Middle frontal gyrus (tissue), 1 donor: ENCODE results near the gene RALA.
A peak's percentile ranks its signal among the peaks of the same experiment; 100 is the strongest.

ENCODE experiments used
- DNase-seq: peaks from one replicate; pipeline ENCODE4 v3.0.0-alpha.2; 2015; ENCODE audit warnings: low spot score; ENCODE audit errors: extremely low spot score

The RALA gene, protein sequence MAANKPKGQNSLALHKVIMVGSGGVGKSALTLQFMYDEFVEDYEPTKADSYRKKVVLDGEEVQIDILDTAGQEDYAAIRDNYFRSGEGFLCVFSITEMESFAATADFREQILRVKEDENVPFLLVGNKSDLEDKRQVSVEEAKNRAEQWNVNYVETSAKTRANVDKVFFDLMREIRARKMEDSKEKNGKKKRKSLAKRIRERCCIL

DNA sequence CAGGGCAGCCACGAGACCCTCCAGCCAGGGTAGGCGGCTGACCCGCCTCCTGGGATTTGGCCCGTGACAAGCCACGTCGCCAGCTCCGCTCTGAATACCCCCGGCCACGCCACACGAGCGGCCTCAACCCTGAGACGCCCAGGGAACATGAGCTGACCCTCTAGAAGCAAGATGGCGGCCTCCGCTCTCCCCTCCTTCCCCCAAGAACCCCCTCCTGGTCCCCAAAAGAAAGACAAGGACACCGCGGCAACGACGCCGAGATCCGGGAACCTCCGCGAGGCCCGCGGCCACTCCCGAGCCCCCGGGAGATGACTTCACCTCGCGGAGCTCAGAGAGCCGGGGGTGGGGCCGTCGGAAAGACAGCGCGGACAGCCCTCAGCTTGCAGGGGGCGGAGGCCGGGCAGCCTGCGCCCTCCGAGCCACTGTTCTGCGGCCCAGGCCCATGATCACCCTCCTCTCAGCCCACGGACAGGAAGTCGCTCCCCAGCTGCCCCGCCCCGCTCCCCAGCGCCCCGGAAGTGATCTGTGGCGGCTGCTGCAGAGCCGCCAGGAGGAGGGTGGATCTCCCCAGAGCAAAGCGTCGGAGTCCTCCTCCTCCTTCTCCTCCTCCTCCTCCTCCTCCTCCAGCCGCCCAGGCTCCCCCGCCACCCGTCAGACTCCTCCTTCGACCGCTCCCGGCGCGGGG, at the start of gene RALA:
RALA (plus strand) TSS at position 526 of the 685 bp plus-strand sequence. CDS start 63,096 bp downstream, outside the sequence.
- DNase-seq = peak; percentile 90

- no peak for DNase-seq
These were observed 48.6 kb upstream of the RALA start for GRCh38 chr7:39574673-39575349.

GRCh38 chr7:39577229-39577874, 46.0 kb upstream of the RALA start:
- DNase-seq = no peak

- peak; percentile 71 for DNase-seq
These were observed 43.1 kb upstream of the RALA start for GRCh38 chr7:39580149-39580874.

GRCh38 chr7:39582536-39582935, 40.8 kb upstream of the RALA start:
- DNase-seq = no peak

DNA sequence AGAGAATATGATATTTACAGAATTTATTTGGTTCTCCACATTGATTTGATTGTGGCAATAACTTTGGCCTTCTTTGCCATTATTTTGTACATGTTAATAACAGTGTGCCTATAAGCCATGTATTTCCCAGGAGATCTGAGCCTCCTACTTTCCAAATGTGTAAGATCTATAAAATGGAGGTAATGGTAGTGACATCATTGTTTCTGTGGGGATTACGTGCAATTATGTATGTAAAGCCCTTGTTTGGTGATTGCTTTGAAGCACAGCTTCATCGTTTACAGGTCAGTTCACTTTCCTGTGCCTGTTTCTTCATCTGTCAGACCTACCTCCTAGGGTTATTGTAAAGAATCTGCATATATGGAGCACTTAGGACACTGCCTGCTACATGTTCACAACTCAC, 39.8 kb upstream of the RALA start:
- no peak for DNase-seq

GRCh38 chr7:39587393-39587792, 36.0 kb upstream of the RALA start:
- DNase-seq = no peak

DNA sequence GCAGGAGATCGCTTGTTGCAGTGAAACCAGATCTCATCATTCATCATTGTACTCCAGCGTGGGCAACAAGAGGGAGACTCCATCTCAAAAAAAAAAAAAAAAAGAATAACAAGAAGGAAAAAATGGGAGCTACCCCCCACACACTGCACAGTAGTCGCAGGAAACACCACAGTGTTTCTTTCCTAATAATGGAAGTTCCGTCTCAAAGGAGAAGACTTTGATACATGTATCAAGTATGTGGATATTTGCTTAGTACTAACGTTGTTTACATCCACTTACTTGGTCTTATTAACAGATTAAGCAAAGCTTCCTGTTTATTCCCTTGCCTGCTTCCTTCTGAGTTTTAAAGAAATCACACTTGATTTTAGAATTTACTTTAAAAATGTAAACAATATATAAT, 35.0 kb upstream of the RALA start:
- no peak for DNase-seq

- DNase-seq = no peak
These were observed 33.9 kb upstream of the RALA start for GRCh38 chr7:39589323-39590111.

DNA sequence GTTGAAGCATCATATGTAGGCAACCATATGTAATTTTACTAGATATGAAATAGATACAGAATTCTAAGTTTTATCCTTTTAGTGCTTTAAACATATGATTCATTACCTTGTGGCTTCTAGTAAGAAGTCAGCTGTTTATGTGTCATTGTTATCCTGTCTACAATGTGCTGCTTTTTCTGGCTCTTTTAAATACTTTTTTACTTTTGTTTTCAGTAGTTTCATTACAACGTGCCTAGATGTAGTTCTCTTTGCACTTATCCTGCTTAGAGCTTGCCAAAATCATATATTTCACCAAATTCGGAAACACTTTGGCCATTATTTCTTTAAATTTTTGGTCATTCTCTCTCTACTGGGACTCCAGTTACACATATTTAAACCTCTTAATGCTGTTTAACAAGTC, 30.8 kb upstream of the RALA start:
- no peak for DNase-seq

GRCh38 chr7:39594988-39595620, 28.3 kb upstream of the RALA start:
- DNase-seq = no peak

GRCh38 chr7:39602351-39602750, 21.0 kb upstream of the RALA start:
- DNase-seq = no peak

- DNase-seq = no peak
These were observed 19.4 kb upstream of the RALA start for GRCh38 chr7:39603924-39604323.

DNA sequence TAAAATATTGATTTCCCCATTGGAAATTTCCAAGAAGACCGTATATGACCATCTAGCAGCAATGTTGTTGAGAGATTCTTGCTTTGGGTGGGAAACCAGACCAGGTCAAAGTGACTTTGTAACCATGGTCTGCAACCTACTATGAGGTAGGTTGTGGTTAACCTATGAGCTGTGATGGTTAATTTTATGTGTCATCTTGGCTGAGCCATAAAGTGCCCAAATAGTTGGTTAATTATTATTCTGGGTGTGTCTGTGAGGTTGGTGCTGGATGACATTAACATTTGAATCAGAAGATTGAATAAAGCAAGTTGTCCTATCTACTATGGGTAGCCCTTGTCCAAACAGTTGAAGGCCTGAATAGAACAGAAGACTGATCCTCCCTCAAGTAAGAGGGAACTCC, 18.3 kb upstream of the RALA start:
- no peak for DNase-seq

DNA sequence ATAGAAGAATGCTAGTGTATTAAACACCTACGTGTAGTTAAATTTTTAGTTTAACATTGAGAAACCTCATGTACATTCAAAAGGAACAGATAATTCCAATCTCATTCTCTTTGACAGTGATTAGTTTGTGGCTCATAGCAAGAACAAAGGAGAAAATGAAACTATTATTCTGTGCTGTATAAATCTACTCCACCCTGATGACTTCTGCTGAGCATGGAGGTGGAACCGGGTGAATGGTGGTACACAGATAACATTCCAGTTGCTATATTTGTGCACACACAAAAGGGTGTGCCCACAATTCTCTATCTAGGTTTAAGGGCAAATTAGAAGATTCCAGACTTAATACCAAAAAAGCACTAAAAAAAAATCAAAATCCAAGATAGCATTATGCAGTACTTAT, 17.0 kb upstream of the RALA start:
- no peak for DNase-seq

- DNase-seq = no peak
These were observed 16.4 kb upstream of the RALA start for GRCh38 chr7:39606941-39607340.

GRCh38 chr7:39607865-39608264, 15.5 kb upstream of the RALA start:
- no peak for DNase-seq

- DNase-seq = no peak
These were observed 15.1 kb upstream of the RALA start for GRCh38 chr7:39608278-39608677.

DNA sequence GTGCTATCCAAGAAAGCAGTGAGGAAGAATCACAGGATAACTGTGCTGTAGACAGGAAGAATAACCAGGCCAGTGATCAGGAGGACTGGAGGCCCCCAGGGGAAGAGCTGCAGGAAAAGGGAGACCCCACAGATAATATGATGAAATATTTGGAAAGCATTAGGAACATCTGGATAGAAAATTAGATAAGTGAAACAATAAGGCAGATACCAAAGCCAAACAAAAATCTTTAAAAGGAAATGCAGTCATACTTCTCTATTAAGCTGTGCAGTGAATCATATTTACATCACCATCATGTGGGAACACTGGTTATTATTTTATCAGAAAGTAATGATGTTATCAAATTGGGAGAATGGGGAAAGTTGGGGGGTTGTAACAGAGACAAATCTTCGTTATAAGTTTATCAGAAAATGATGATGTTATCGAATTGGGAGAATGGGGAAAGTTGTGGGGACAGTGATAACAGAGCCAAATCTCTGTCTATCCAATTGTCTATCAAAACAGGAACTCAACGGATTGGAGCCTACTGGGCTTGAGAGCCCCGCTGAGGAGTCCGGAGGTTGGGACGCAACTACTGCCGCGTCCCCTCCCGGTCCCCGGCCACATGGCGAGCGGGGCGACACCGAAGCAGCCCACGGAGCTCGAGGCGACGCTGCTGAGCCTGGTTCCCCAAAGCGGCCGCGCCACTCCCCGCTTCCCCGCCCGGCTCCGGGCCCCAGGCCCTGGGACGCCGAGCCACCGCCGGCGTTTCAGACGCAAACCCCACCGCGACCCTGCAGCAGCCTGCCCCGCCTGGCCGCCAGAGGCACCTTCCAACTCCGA, 14.0 kb upstream of the RALA start:
- DNase-seq = no peak

GRCh38 chr7:39609935-39610263, 13.5 kb upstream of the RALA start:
- DNase-seq = no peak
